MM.1S (cell line): ENCODE data around the gene ACKR3.

ENCODE experiments used
- DNase-seq: peaks from one replicate; pipeline ENCODE4 v3.0.0-alpha.2; 2015
- H2AFZ ChIP-seq: fragments of 300-600 bp; sonication (generic); 2 replicates; pipeline ENCODE4 v1.6.0; 2016; ENCODE audit warnings: antibody characterized with exemption, low read length
- H3F3A ChIP-seq: fragments of 300-600 bp; sonication (generic); 2 replicates; pipeline ENCODE4 v1.6.1; 2016; ENCODE audit warnings: mild to moderate bottlenecking, antibody characterized with exemption, low read length, moderate library complexity, mixed read lengths; ENCODE audit not compliant: insufficient read depth
- H3K27ac ChIP-seq: fragments of 300-600 bp; sonication (generic); 2 replicates; pipeline ENCODE4 v1.5.1; 2016; ENCODE audit warnings: mild to moderate bottlenecking, low read length
- H3K27me3 ChIP-seq: fragments of 300-600 bp; sonication (generic); replicated peaks from 2 replicates; pipeline ENCODE4 v1.6.0; 2016; ENCODE audit warnings: low read length; ENCODE audit not compliant: insufficient read depth
- H3K36me3 ChIP-seq: fragments of 300-600 bp; sonication (generic); replicated peaks from 2 replicates; pipeline ENCODE4 v1.6.1; 2016; ENCODE audit warnings: mild to moderate bottlenecking, low read length, mixed read lengths; ENCODE audit not compliant: insufficient read depth
- H3K4me1 ChIP-seq: fragments of 300-600 bp; sonication (generic); 2 replicates; pipeline ENCODE4 v1.6.1; 2016; ENCODE audit warnings: low read length, mixed read lengths
- H3K4me2 ChIP-seq: fragments of 300-600 bp; sonication (generic); 2 replicates; pipeline ENCODE4 v1.6.0; 2016; ENCODE audit warnings: low read depth, low read length
- H3K4me3 ChIP-seq: fragments of 300-600 bp; sonication (generic); 2 replicates; pipeline ENCODE4 v1.5.1; 2016; ENCODE audit warnings: low read length, mixed read lengths
- H3K79me2 ChIP-seq: fragments of 300-600 bp; sonication (generic); 2 replicates; pipeline ENCODE4 v1.6.1; 2016; ENCODE audit warnings: mixed run types, low read length, mixed read lengths
- H3K9ac ChIP-seq: fragments of 300-600 bp; sonication (generic); 2 replicates; pipeline ENCODE4 v1.6.1; 2016; ENCODE audit warnings: low read length, mixed read lengths
- H3K9me2 ChIP-seq: fragments of 300-600 bp; sonication (generic); replicated peaks from 2 replicates; pipeline ENCODE4 v1.6.1; 2016; ENCODE audit warnings: mild to moderate bottlenecking, low read length, mixed read lengths; ENCODE audit not compliant: insufficient read depth
- H3K9me3 ChIP-seq: fragments of 300-600 bp; sonication (generic); replicated peaks from 2 replicates; pipeline ENCODE4 v1.6.1; 2016; ENCODE audit warnings: mild to moderate bottlenecking, low read length, mixed read lengths; ENCODE audit not compliant: insufficient read depth
- H4K20me1 ChIP-seq: fragments of 300-600 bp; sonication (generic); 2 replicates; pipeline ENCODE4 v1.6.1; 2016; ENCODE audit warnings: mild to moderate bottlenecking, low read length, moderate library complexity, mixed read lengths; ENCODE audit not compliant: insufficient read depth
- EZH2 ChIP-seq: fragments of 300-600 bp; sonication (generic); optimal IDR thresholded peaks from 2 replicates; pipeline ENCODE3; 2017; ENCODE audit warnings: low read depth, mild to moderate bottlenecking, antibody characterized with exemption, low read length, mixed read lengths
- EZH2phosphoT487 ChIP-seq: fragments of 300-600 bp; sonication (generic); IDR thresholded peaks from 2 replicates; pipeline ENCODE4 v1.6.1; 2018; ENCODE audit warnings: antibody characterized with exemption, low read length
- TF ChIP-seq, protein P1 (sequence below): fragments of 300-600 bp; sonication (generic); IDR thresholded peaks from 2 replicates; pipeline ENCODE4 v1.5.1; 2016; ENCODE audit warnings: antibody characterized with exemption, low read length, mixed read lengths

ACKR3 gene

DNA sequence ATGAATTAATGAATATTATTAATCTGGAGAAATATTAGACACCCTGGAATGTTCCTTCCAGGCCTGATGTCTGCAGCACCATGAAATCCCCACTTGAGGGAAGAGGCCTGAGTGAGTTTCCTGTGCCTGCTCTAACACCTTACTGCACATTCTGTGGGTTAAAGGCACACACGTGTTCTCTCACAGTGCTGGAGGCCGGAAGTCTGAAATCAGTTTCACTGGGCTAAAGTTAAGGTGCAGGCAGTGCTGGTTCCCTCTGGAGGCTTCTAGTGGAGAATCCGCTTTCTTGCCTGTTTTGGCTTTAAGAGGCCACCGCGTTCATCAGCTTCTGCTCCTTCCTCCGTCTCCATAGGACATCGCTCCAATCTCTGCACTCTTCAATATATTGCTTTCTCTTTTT, 48.7 kb downstream of the ACKR3 start:
- no peaks in the 10 kb centered on the region for H3F3A ChIP-seq
- H3K9me2 ChIP-seq: no peaks in the 10 kb centered on the region
- H3K79me2 ChIP-seq: no peaks in the 10 kb centered on the region
- H4K20me1 ChIP-seq: no peaks in the 10 kb centered on the region
- peak; percentile 53 for DNase-seq
- H3K4me3 ChIP-seq: no peak overlapping the region
- H3K4me1 ChIP-seq: 0 out of 2 replicates have a peak, but pooled peaks cover 5% of the 10 kb centered on the region
- no peak for TF ChIP-seq EZH2phosphoT487
- TF ChIP-seq, protein P1, sequence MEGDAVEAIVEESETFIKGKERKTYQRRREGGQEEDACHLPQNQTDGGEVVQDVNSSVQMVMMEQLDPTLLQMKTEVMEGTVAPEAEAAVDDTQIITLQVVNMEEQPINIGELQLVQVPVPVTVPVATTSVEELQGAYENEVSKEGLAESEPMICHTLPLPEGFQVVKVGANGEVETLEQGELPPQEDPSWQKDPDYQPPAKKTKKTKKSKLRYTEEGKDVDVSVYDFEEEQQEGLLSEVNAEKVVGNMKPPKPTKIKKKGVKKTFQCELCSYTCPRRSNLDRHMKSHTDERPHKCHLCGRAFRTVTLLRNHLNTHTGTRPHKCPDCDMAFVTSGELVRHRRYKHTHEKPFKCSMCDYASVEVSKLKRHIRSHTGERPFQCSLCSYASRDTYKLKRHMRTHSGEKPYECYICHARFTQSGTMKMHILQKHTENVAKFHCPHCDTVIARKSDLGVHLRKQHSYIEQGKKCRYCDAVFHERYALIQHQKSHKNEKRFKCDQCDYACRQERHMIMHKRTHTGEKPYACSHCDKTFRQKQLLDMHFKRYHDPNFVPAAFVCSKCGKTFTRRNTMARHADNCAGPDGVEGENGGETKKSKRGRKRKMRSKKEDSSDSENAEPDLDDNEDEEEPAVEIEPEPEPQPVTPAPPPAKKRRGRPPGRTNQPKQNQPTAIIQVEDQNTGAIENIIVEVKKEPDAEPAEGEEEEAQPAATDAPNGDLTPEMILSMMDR: no peak
- TF ChIP-seq EZH2: no peak
- H3K9ac ChIP-seq: no peak overlapping the region
- no peaks in the 10 kb centered on the region for H3K36me3 ChIP-seq
- no peak overlapping the region for H2AFZ ChIP-seq
- no peak overlapping the region for H3K27ac ChIP-seq
- no peaks in the 10 kb centered on the region for H3K27me3 ChIP-seq
- no peak overlapping the region for H3K4me2 ChIP-seq
- no peaks in the 10 kb centered on the region for H3K9me3 ChIP-seq

DNA sequence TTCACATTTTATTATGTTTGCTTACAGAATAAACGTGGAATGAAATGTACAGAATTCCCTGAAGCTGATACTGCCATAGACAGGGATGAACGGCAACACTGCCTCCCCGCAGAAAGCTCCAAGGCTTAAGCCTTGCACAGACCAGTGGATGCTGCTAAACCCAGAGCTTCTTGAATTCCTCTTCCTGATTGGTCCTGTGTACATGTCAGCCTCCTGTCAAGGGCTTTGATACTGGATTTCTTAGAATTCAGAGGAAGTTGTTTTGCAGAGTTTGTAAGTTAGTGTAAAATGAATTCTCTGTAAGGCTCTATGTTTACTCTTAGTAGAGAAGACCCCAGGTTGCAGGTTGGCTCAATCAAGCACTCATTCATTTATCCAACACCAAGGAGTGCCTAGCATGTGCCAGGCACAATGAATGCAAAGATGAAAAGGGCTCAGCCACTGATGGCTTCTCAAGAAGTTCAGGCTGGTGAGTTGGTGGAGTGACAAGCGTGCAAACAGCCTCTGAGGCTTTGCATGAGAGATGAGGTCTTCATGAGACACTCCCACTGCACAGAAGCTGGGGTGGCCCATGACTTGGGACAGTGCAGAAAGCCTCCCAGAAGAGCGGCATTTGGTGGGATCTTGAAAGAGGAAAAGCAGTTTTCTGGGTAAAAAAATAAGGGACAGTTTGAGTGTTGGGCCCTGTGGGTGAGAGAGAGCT, 50.4 kb downstream of the ACKR3 start:
- no peaks in the 10 kb centered on the region for H3K36me3 ChIP-seq
- no peaks in the 10 kb centered on the region for H3F3A ChIP-seq
- no peaks in the 10 kb centered on the region for H3K79me2 ChIP-seq
- H3K9ac ChIP-seq: no peak overlapping the region
- TF ChIP-seq EZH2: no peak
- TF ChIP-seq, protein P1: no peak
- no peak for TF ChIP-seq EZH2phosphoT487
- no peak overlapping the region for H2AFZ ChIP-seq
- no peak overlapping the region for H3K27ac ChIP-seq
- no peak overlapping the region for H3K4me3 ChIP-seq
- no peaks in the 10 kb centered on the region for H3K9me3 ChIP-seq
- no peaks in the 10 kb centered on the region for H3K27me3 ChIP-seq
- H3K4me1 ChIP-seq: 0 out of 2 replicates have a peak, but pooled peaks cover 5% of the 10 kb centered on the region
- no peak overlapping the region for H3K4me2 ChIP-seq
- H3K9me2 ChIP-seq: no peaks in the 10 kb centered on the region
- no peaks in the 10 kb centered on the region for H4K20me1 ChIP-seq
- no peak for DNase-seq

DNA sequence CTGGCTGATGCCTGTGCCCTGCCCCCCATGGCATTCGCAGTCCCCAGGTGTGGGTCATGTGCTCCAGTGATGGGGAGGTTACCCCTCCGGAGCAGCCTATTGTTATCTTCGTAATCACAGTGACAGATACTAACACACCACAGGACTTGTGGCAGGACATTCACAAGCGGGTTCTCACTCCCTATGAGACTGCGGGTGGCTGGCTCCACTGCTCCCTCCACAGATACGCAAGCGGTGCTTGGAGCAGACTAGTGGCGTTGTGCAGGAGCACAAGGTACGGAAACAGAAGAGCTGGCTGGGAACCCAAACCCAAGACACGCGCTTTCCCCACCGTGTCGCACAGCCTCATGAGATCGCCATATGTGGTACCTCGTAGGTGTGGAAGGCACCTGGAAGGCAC, 52.2 kb downstream of the ACKR3 start:
- no peak for DNase-seq
- Histone ChIP-seq H3K4me2 (no peak overlapping the region), H3K4me1 (0 out of 2 replicates have a peak, but pooled peaks cover 5% of the 10 kb centered on the region), H3K27ac (no peak overlapping the region), H3K9ac (no peak overlapping the region), H3K4me3 (no peak overlapping the region), H3K79me2 (no peaks in the 10 kb centered on the region), H3K27me3 (no peaks in the 10 kb centered on the region), H2AFZ (no peak overlapping the region), H3K9me3 (no peaks in the 10 kb centered on the region), H3K36me3 (no peaks in the 10 kb centered on the region), H4K20me1 (no peaks in the 10 kb centered on the region), H3K9me2 (no peaks in the 10 kb centered on the region), H3F3A (no peaks in the 10 kb centered on the region)
- TF ChIP-seq EZH2: no peak
- TF ChIP-seq, protein P1: no peak
- TF ChIP-seq EZH2phosphoT487: no peak
